IPS DF 6.9 (cell line): ENCODE data around the gene THY1.
"Not testable (repeated sequence)": the region's sequence is repeated elsewhere in the genome, so short reads cannot be mapped to it uniquely, and the experiment has no call there.

Experiments
- DNase-seq: peaks from one replicate; pipeline ENCODE4 v3.0.0-alpha.2; 2013; ENCODE audit warnings: low read depth, low spot score
- H3K27ac ChIP-seq: one replicate; pipeline ENCODE4 v1.5.1; 2013; ENCODE audit warnings: low read length, control low read depth
- H3K27me3 ChIP-seq: 2 replicates; pipeline ENCODE4 v1.6.1; 2013; ENCODE audit warnings: mild to moderate bottlenecking, low read length; ENCODE audit not compliant: control insufficient read depth, insufficient read depth
- H3K36me3 ChIP-seq: 2 replicates; pipeline ENCODE4 v1.6.1; 2013; ENCODE audit warnings: low read length; ENCODE audit not compliant: control insufficient read depth, insufficient read depth
- H3K4me1 ChIP-seq: 2 replicates; pipeline ENCODE4 v1.6.1; 2013; ENCODE audit warnings: low read length; ENCODE audit not compliant: control insufficient read depth, insufficient read depth
- H3K4me3 ChIP-seq: 2 replicates; pipeline ENCODE4 v1.5.1; 2013; ENCODE audit warnings: mild to moderate bottlenecking, low read length
- H3K9me3 ChIP-seq: 2 replicates; pipeline ENCODE4 v1.6.1; 2013; ENCODE audit warnings: low read length, inconsistent platforms; ENCODE audit not compliant: control insufficient read depth, insufficient read depth
- WGBS: extraction: QIAGEN DNeasy Blood & Tissue Kit; methylation state at CpG from one replicate; pipeline ENCODE4 v1.1.7; 2013; ENCODE audit warnings: mixed read lengths, missing lambda C conversion rate; ENCODE audit not compliant: insufficient read length, insufficient coverage; 5-methylcytosine and 5-hydroxymethylcytosine counted together

The THY1 gene

DNA sequence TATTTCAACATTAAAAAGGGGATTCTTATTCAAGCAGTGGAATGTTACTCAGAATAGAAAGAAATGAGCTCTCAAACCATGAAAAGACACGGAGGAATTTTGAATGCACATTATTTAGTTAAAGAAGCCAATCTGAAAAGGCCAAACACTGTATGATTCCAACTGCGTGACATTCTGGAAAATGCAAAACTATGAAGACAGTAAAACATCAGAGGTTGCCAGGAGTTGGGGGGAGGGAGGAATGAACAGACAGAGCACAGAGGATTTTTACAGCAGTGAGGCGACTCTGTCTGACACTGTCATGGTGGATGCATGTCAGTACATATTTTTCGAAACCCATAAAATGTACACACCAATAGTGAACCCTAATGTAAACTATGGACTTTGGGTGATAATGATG, 22.9 kb upstream of the THY1 start:
- WGBS = no CpG with 5 or more reads among the region's 4 CpGs
- Histone ChIP-seq H3K36me3 (no peaks in the 10 kb centered on the region), H3K9me3 (no peaks in the 10 kb centered on the region), H3K4me3 (no peak overlapping the region), H3K27ac (no peak overlapping the region), H3K4me1 (peaks cover 2% of the 10 kb centered on the region; the same call in 1 of the 2 replicates), H3K27me3 (no peaks in the 10 kb centered on the region)
- DNase-seq = no peak

GRCh38 chr11:119445379-119445778, 22.4 kb upstream of the THY1 start:
- Histone ChIP-seq H3K27ac (no peak overlapping the region), H3K36me3 (no peaks in the 10 kb centered on the region), H3K4me1 (peaks cover 2% of the 10 kb centered on the region; the same call in 1 of the 2 replicates), H3K4me3 (no peak overlapping the region), H3K9me3 (no peaks in the 10 kb centered on the region), H3K27me3 (no peaks in the 10 kb centered on the region)
- no peak for DNase-seq
- 100% methylated on average over 1 of the region's 11 CpGs for WGBS

DNA sequence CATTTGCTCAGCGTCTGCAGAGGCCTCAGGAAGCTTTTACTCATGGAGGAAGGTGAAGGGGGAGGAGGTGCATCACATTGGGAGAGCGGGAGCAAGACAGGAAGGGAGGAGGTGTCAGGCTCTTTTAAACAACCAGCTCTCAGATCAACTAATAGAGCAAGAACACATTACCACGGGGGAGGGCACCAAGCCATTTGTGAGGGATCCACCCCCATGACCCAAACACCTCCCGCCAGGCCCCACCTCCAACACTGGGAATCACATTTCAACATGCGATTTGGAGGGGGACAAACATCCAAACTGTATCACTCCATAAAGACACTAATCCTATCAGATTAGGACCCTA, 18.9 kb upstream of the THY1 start:
- peaks cover 2% of the 10 kb centered on the region; the same call in 1 of the 2 replicates for H3K4me1 ChIP-seq
- H3K27me3 ChIP-seq = no peaks in the 10 kb centered on the region
- H3K4me3 ChIP-seq = no peak overlapping the region
- H3K9me3 ChIP-seq = no peaks in the 10 kb centered on the region
- DNase-seq = no peak
- no peak overlapping the region for H3K27ac ChIP-seq
- no CpG with 5 or more reads among the region's 5 CpGs for WGBS
- no peaks in the 10 kb centered on the region for H3K36me3 ChIP-seq

DNA sequence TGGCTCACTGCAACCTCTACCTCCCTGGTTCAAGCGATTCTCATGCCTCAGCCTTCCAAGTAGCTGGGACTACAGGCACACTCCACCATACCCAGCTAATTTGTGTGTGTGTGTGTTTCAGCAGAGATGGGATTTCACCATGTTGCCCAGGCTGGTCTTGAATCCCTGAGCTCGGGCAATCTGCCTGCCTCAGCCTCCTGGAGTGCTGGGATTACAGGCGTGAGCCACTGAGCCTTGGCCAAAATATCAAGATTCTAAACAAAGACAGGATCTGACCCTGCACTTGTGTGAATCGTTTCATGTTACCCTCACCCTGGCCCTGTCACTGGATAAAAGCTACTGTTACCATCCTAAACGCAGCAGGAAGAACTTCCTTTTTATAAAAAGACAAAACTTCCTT, 15.6 kb upstream of the THY1 start:
- no CpG with 5 or more reads among the region's 5 CpGs for WGBS

GRCh38 chr11:119437521-119437920, 14.5 kb upstream of the THY1 start:
- H3K9me3 ChIP-seq, H3K36me3 ChIP-seq, H3K4me3 ChIP-seq, H3K27me3 ChIP-seq, DNase-seq, H3K27ac ChIP-seq, H3K4me1 ChIP-seq: not testable (repeated sequence)
- no CpG with 5 or more reads among the region's 5 CpGs for WGBS

More for the DNA sequence above, 15.6 kb upstream of the THY1 start:
- H3K4me3 ChIP-seq = no peak overlapping the region
- H3K27me3 ChIP-seq = no peaks in the 10 kb centered on the region
- H3K9me3 ChIP-seq = no peaks in the 10 kb centered on the region
- no peak for DNase-seq
- H3K4me1 ChIP-seq = peaks cover 2% of the 10 kb centered on the region; the same call in 1 of the 2 replicates
- H3K27ac ChIP-seq = no peak overlapping the region
- no peaks in the 10 kb centered on the region for H3K36me3 ChIP-seq

DNA sequence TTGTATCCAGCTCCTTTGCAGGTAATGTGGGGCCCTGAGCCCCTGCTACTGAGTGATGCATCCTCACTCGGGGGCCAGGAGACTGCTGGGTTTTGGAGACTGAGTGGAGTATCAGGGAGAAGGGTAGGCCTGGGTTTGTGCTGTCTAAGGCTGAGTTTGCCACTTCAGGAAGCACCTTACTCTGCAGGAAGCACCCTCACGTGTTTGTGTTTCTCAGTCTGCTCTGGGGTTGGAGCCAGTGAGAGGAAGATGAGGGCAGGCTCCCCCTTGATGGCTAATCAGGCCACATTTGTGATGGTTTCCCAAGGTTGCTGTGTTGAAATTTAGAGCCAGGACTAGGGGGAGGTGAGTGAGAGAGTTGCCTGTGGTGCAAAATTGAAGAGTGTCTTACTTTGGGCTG, 13.7 kb upstream of the THY1 start:
- Histone ChIP-seq H3K9me3 (no peaks in the 10 kb centered on the region), H3K36me3 (no peaks in the 10 kb centered on the region), H3K27ac (no peak overlapping the region), H3K4me1 (peaks cover 4% of the 10 kb centered on the region), H3K27me3 (no peaks in the 10 kb centered on the region), H3K4me3 (no peak overlapping the region)
- no CpG with 5 or more reads among the region's 2 CpGs for WGBS
- no peak for DNase-seq

DNA sequence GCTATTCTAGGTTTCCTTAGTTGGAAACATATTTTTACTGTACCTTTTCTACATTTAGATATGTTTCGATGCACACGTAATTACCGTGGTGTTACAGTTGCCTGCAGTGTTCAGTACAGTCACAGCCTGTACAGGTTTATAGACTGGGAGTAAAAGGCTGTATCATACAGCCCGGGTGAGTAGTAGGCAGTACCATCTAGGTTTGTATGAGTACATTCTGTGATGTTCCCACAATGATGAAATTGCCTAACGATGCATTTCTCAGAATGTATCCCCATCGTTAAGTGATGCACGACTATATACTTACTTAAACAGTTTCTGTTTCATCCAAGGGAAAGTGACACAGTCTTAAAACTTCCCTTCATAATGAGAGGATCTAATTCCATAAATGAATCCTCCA, 13.1 kb upstream of the THY1 start:
- no peak for DNase-seq
- Histone ChIP-seq H3K4me1 (peaks cover 3% of the 10 kb centered on the region), H3K27ac (no peak overlapping the region), H3K27me3 (no peaks in the 10 kb centered on the region), H3K9me3 (no peaks in the 10 kb centered on the region), H3K4me3 (no peak overlapping the region), H3K36me3 (no peaks in the 10 kb centered on the region)
- no CpG with 5 or more reads among the region's 7 CpGs for WGBS

DNA sequence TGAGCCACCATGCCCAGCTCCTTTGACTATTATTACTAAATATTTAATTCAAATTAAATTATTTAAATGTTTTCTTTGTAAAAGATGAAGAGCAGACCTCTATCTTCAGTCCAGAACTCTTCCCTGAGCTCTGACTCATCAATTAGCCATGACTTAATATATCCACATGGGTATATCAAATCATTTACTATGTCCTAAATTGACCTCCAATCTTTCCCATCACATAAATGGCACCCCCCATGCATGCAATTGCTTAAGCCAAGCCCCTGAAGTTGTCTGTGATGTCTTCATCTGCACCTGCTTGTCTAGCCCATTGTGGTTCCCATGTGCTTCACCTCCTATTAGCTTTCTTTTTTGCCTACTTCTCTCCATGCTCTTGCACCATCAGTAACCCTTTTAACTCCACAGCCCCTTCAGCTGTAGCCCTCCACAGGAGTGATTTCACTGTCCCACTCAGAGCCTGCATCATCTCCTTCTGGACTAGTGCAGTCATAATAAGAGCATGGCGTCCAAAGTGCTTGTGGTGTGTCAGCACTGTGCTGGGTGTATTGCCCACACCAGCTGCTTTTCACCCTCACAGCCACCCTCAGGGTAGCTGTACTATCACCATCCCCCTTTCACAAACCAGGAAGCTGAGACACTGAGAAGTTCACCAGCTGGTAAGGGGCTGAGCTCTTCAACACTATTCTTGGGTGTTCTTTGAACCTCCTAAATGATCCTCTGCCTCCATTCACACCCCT, 11.8 kb upstream of the THY1 start:
- H3K4me3 ChIP-seq = no peak overlapping the region
- H3K27ac ChIP-seq = no peak overlapping the region
- peaks cover 3% of the 10 kb centered on the region for H3K4me1 ChIP-seq
- H3K27me3 ChIP-seq = no peaks in the 10 kb centered on the region
- no peaks in the 10 kb centered on the region for H3K36me3 ChIP-seq
- no peaks in the 10 kb centered on the region for H3K9me3 ChIP-seq
- no peak for DNase-seq
- no CpG with 5 or more reads among the region's 1 CpG for WGBS

GRCh38 chr11:119433358-119433725, 10.4 kb upstream of the THY1 start:
- H3K4me1 ChIP-seq = peaks cover 3% of the 10 kb centered on the region
- no peak overlapping the region for H3K27ac ChIP-seq
- no CpG with 5 or more reads among the region's 1 CpG for WGBS
- no peak for DNase-seq
- no peaks in the 10 kb centered on the region for H3K36me3 ChIP-seq
- no peaks in the 10 kb centered on the region for H3K27me3 ChIP-seq
- no peaks in the 10 kb centered on the region for H3K9me3 ChIP-seq
- no peak overlapping the region for H3K4me3 ChIP-seq

- Histone ChIP-seq H3K27me3 (no peaks in the 10 kb centered on the region), H3K27ac (no peak overlapping the region), H3K9me3 (no peaks in the 10 kb centered on the region), H3K4me3 (no peak overlapping the region), H3K4me1 (peaks cover 3% of the 10 kb centered on the region), H3K36me3 (no peaks in the 10 kb centered on the region)
- WGBS = no CpG with 5 or more reads among the region's 21 CpGs
- no peak for DNase-seq
Observed at GRCh38 chr11:119432484-119433357, 9.7 kb upstream of the THY1 start.
